CD8-positive, alpha-beta memory T cell (primary cell): ENCODE data around the gene CSF1R. TPM values are rescaled to one million over a fixed set of nuclear protein-coding genes. Genes with fewer than 3 reads are reported as not detected.

Experiments used
- CTCF ChIA-PET: fragments of 350-600 bp; sonication (Branson Sonifier 250); formaldehyde crosslinking; loops from one replicate; lab custom pipeline; 2021; ENCODE audit warnings: antibody characterized with exemption; lab: Charles Lee
- POLR2A ChIA-PET: fragments of 350-600 bp; sonication (Branson Sonifier 250); formaldehyde crosslinking; loops from one replicate; lab custom pipeline; 2021; ENCODE audit warnings: antibody characterized with exemption; lab: Charles Lee
- DNase-seq, 5 donors: peaks; one replicate each; pipeline versions ENCODE4 v3.0.0 to v3.0.0-alpha.2; 2020 to 2022; ENCODE audit warnings: mixed read lengths in 1 of 5
- H3K27ac ChIP-seq: one replicate; pipeline ENCODE4 v1.7.0; 2013; ENCODE audit warnings: low read depth, mild to moderate bottlenecking, low read length, moderate library complexity
- H3K27me3 ChIP-seq: 2 replicates; pipeline ENCODE4 v1.7.0; 2013; ENCODE audit warnings: low read length, mild to moderate bottlenecking; ENCODE audit not compliant: insufficient read depth, poor library complexity, severe bottlenecking
- H3K36me3 ChIP-seq: 2 replicates; pipeline ENCODE4 v1.7.0; 2013; ENCODE audit warnings: mild to moderate bottlenecking, low read length, moderate library complexity; ENCODE audit not compliant: insufficient read depth
- H3K4me1 ChIP-seq: 2 replicates; pipeline ENCODE4 v1.7.0; 2013; ENCODE audit warnings: mild to moderate bottlenecking, low read length, moderate library complexity; ENCODE audit not compliant: insufficient read depth
- H3K4me3 ChIP-seq: 2 replicates; pipeline ENCODE4 v1.7.0; 2013; ENCODE audit warnings: mild to moderate bottlenecking, low read length
- H3K9me3 ChIP-seq: 2 replicates; pipeline ENCODE4 v1.7.0; 2013; ENCODE audit warnings: mild to moderate bottlenecking, low read length
- H3K27ac Mint-ChIP-seq, 8 donors: one replicate each; pipeline ENCODE4 v1.8.0; 2020 to 2021; ENCODE audit warnings: mixed read lengths in 8 of 8, mild to moderate bottlenecking in 6 of 8, inconsistent platforms in 3 of 8, moderate library complexity in 3 of 8
- H3K27me3 Mint-ChIP-seq, 2 donors: one replicate each; pipeline ENCODE4 v1.8.0; 2020 to 2021; ENCODE audit warnings: mixed read lengths in 2 of 2, mild to moderate bottlenecking in 1 of 2, moderate library complexity in 1 of 2
- H3K36me3 Mint-ChIP-seq, 3 donors: one replicate each; pipeline ENCODE4 v1.8.0; 2020 to 2021; ENCODE audit warnings: mixed read lengths in 3 of 3, inconsistent platforms in 1 of 3, mild to moderate bottlenecking in 1 of 3
- H3K4me1 Mint-ChIP-seq, 3 donors: one replicate each; pipeline ENCODE4 v1.8.0; 2020 to 2021; ENCODE audit warnings: mixed read lengths in 3 of 3, inconsistent platforms in 1 of 3, mild to moderate bottlenecking in 1 of 3
- H3K4me3 Mint-ChIP-seq, 7 donors: one replicate each; pipeline ENCODE4 v1.8.0; 2020 to 2021; ENCODE audit warnings: mixed read lengths in 7 of 7, mild to moderate bottlenecking in 6 of 7, moderate library complexity in 4 of 7, inconsistent platforms in 2 of 7
- H3K9me3 Mint-ChIP-seq, 5 donors: one replicate each; pipeline ENCODE4 v1.8.0; 2020 to 2022; ENCODE audit warnings: mixed read lengths in 5 of 5, mild to moderate bottlenecking in 3 of 5, moderate library complexity in 2 of 5, inconsistent platforms in 1 of 5
- polyA plus RNA-seq: library from polyadenylated mRNA; unstranded; fragments of 300-500 nt; fragmentation: Illumina TruSeq; gene quantifications from one replicate; pipeline ENCODE4 v1.2.3, GENCODE V29; 2021
- total RNA-seq, 2 experiments: library from RNA; stranded (reverse); gene quantifications; one replicate each; pipeline ENCODE4 v1.2.3, GENCODE V29; 2021

CSF1R gene
- total and polyA plus RNA-seq, 3 experiments from 2014 or later: 0.59 to 2.7 (median 1.7) TPM

DNA sequence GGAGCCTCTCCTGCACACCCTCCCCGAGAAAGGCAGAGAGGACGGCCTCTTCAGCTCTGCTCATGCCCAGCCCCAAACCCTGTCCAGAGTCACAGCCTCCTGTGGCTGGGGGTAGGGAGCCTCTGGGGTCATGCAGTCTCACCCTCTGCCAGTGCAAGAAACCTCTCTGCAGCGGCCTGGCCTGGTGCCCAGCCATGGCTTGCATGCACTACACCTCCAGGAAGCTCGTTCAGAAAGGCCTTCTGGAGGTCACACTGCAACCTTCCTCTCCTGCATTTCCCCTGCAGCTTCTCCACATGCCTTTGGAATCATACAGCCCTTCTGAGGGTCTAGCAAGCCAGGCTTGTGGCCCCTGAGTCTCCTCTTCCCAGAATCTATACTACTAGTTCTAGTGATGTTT, 17.9 kb downstream of the CSF1R start:
- Mint-ChIP-seq H3K27ac (peak overlapping the region in 1 of 8 donors; percentile 77), H3K27me3 (peaks cover 2 to 5% of the 10 kb centered on the region in 2 donors), H3K4me1 (peaks cover 4 to 7% (median 4%) of the 10 kb centered on the region in 3 donors), H3K36me3 (no peaks in the 10 kb centered on the region), H3K4me3 (no peak overlapping the region), H3K9me3 (no peaks in the 10 kb centered on the region)
- CTCF ChIA-PET: interaction anchor here (1.2 kb wide), 1 partner anchor 13 kb away, joined by 3 read pairs; no protein-coding TSS in a partner anchor
- no peak for DNase-seq
- H3K9me3 ChIP-seq: no peaks in the 10 kb centered on the region
- no peak overlapping the region for H3K27ac ChIP-seq
- no peaks in the 10 kb centered on the region for H3K4me1 ChIP-seq
- POLR2A ChIA-PET: no interaction called here
- no peaks in the 10 kb centered on the region for H3K27me3 ChIP-seq
- no peak overlapping the region for H3K4me3 ChIP-seq
- H3K36me3 ChIP-seq: no peaks in the 10 kb centered on the region

DNA sequence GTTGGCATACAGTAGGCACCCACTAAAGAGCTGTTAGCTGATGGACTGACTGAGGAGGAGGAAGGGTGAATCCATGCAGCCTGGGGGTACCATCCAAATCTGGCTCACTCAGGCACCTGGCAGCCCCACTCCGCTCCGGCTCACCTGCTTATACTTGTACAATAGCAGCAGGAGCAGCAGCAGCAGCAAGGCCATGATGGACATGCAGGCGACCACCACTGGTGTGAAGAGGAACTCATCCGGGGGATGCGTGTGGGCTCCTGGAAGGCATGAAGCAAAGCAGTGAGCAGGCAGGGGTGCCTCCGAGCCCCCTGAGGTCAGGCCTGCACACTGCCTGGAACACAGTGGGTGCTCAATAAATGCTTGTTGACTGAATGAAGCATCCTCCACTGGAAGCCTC, 18.3 kb downstream of the CSF1R start:
- no peaks in the 10 kb centered on the region for H3K36me3 Mint-ChIP-seq
- H3K4me1 Mint-ChIP-seq: peaks cover 4 to 7% (median 4%) of the 10 kb centered on the region in 3 donors
- Histone ChIP-seq H3K4me3 (no peak overlapping the region), H3K36me3 (no peaks in the 10 kb centered on the region), H3K4me1 (no peaks in the 10 kb centered on the region), H3K9me3 (no peaks in the 10 kb centered on the region), H3K27me3 (no peaks in the 10 kb centered on the region), H3K27ac (no peak overlapping the region)
- no peak overlapping the region for H3K4me3 Mint-ChIP-seq
- H3K9me3 Mint-ChIP-seq: no peaks in the 10 kb centered on the region
- CTCF ChIA-PET: no interaction called here
- peaks cover 5 to 9% of the 10 kb centered on the region in 2 donors for H3K27me3 Mint-ChIP-seq
- POLR2A ChIA-PET: no interaction called here
- no peak overlapping the region for H3K27ac Mint-ChIP-seq
- DNase-seq: no peak

DNA sequence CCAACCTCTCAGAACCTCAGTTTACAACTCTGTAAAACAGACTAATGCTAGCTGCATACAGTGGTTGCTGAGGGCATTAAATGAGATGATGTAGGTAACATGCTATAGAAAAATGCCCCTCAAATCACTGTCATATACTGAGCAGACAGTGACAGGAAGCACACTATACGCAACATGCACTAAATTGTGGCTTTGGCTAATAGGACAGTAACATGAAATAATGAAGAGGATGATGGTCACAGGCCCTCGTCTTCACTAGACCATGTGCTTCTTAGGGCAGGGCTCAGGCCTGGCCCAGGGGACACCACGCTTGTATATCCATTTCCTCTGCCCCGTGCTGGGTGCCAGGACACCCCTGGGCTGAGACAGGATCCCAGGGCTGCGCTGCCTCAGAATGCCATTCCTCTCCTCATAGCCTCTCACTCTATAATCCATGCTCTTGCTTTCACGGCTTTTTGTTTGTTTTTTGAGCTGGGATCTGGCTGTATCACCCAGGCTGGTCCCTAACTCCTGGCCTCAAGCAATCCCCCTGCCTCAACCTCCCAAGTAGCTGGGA, 18.9 kb downstream of the CSF1R start:
- POLR2A ChIA-PET: no interaction called here

DNA sequence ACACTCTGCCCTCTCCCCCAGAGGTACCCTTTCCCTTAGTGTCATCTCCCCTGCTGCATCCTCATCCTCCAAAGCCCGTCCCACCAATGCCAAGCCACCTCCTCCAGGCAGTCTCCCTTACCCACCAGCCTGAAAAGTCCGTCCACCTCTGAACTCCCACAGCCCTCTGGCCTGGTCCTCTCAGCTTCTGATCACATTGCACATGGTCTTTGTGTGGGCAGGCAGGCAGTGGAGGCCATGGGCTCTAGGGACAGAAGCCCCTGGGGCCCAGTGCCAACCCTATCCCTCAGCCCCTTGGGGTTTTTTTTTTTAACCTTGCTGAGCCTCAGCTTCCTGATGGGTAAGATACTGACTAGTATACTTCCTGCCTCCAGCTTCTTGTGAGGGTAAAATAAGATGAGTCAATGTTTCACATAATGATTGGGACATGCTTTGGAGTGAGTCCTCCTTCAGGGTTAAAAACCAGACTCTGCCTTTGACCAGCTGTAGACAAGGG, 19.4 kb downstream of the CSF1R start:
- POLR2A ChIA-PET: no interaction called here
- no peak for DNase-seq
- no peaks in the 10 kb centered on the region for H3K4me1 ChIP-seq
- Mint-ChIP-seq H3K4me1 (peaks cover 4 to 7% (median 4%) of the 10 kb centered on the region in 3 donors), H3K9me3 (no peaks in the 10 kb centered on the region), H3K27ac (peak overlapping the region in 1 of 8 donors; percentile 3), H3K36me3 (no peaks in the 10 kb centered on the region), H3K4me3 (no peak overlapping the region), H3K27me3 (peaks cover 5 to 9% of the 10 kb centered on the region in 2 donors)
- H3K27ac ChIP-seq: no peak overlapping the region
- no peaks in the 10 kb centered on the region for H3K9me3 ChIP-seq
- no peaks in the 10 kb centered on the region for H3K27me3 ChIP-seq
- no peaks in the 10 kb centered on the region for H3K36me3 ChIP-seq
- no peak overlapping the region for H3K4me3 ChIP-seq
- CTCF ChIA-PET: no interaction called here

More for the DNA sequence above, 18.9 kb downstream of the CSF1R start:
- H3K27me3 ChIP-seq: no peaks in the 10 kb centered on the region
- no peaks in the 10 kb centered on the region for H3K9me3 ChIP-seq
- no peak for DNase-seq
- no peak overlapping the region for H3K27ac Mint-ChIP-seq
- H3K4me3 ChIP-seq: no peak overlapping the region
- no peak overlapping the region for H3K27ac ChIP-seq
- H3K4me1 Mint-ChIP-seq: peaks cover 4 to 7% (median 4%) of the 10 kb centered on the region in 3 donors
- H3K27me3 Mint-ChIP-seq: peaks cover 5 to 9% of the 10 kb centered on the region in 2 donors
- H3K4me1 ChIP-seq: no peaks in the 10 kb centered on the region
- no peak overlapping the region for H3K4me3 Mint-ChIP-seq
- no peaks in the 10 kb centered on the region for H3K36me3 Mint-ChIP-seq
- CTCF ChIA-PET: no interaction called here
- H3K9me3 Mint-ChIP-seq: no peaks in the 10 kb centered on the region
- no peaks in the 10 kb centered on the region for H3K36me3 ChIP-seq

DNA sequence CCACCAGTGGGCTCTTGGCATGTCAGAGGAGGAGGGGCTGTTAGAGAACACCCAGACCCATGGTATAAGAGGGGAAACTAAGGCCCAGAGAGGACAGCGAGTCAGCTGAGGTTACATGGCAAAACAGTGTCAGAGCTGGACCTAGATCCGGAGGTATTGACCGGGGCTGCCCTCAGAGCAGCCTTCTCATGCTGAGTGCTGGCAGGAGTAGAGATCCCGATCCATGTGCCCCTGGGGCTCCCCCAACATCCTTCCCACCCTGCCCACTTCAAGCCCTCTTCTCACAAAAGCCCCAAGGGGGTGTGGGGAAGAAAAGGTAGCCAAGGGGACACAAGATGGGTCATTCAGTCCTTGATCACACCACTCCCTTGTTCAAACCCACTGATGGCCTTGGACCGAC, 19.9 kb downstream of the CSF1R start:
- ChIA-PET CTCF (no interaction called here), POLR2A (no interaction called here)
- no peak overlapping the region for H3K27ac Mint-ChIP-seq
- Histone ChIP-seq H3K4me3 (no peak overlapping the region), H3K4me1 (no peaks in the 10 kb centered on the region), H3K27ac (no peak overlapping the region), H3K27me3 (no peaks in the 10 kb centered on the region), H3K9me3 (no peaks in the 10 kb centered on the region), H3K36me3 (no peaks in the 10 kb centered on the region)
- peaks cover 4 to 7% (median 4%) of the 10 kb centered on the region in 3 donors for H3K4me1 Mint-ChIP-seq
- H3K9me3 Mint-ChIP-seq: no peaks in the 10 kb centered on the region
- H3K4me3 Mint-ChIP-seq: no peak overlapping the region
- H3K36me3 Mint-ChIP-seq: no peaks in the 10 kb centered on the region
- DNase-seq: no peak
- peaks cover 5 to 9% of the 10 kb centered on the region in 2 donors for H3K27me3 Mint-ChIP-seq

DNA sequence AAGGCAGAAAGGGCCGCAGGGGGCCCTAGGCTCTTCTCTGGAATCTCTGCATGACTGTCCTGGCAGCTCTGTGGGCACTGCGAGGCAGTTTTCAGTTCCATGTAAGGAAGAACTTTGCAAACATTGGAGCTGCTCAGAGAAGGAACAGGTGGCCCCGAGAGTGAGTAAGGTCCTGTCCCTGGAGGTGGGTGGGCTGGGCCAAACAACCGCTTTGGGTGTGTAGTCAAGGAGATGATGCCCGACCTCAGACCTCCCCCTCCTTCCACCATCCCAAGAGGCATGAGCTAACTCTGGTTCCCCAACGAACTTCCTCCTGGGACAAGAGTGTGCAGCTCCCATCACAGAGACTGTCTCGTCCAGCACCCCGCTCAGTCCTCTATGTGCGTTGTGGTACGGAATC, 20.5 kb downstream of the CSF1R start:
- Histone ChIP-seq H3K27ac (no peak overlapping the region), H3K4me3 (no peak overlapping the region), H3K27me3 (no peaks in the 10 kb centered on the region), H3K36me3 (no peaks in the 10 kb centered on the region), H3K4me1 (no peaks in the 10 kb centered on the region), H3K9me3 (no peaks in the 10 kb centered on the region)
- Mint-ChIP-seq H3K4me1 (peaks cover 4 to 7% (median 4%) of the 10 kb centered on the region in 3 donors), H3K27ac (no peak overlapping the region), H3K27me3 (peaks cover 5 to 9% of the 10 kb centered on the region in 2 donors), H3K4me3 (no peak overlapping the region), H3K9me3 (no peaks in the 10 kb centered on the region), H3K36me3 (no peaks in the 10 kb centered on the region)
- DNase-seq: no peak
- CTCF ChIA-PET: interaction anchor here (1.1 kb wide), 1 partner anchor 56 kb away, joined by 3 read pairs; no protein-coding TSS in a partner anchor
- POLR2A ChIA-PET: no interaction called here

DNA sequence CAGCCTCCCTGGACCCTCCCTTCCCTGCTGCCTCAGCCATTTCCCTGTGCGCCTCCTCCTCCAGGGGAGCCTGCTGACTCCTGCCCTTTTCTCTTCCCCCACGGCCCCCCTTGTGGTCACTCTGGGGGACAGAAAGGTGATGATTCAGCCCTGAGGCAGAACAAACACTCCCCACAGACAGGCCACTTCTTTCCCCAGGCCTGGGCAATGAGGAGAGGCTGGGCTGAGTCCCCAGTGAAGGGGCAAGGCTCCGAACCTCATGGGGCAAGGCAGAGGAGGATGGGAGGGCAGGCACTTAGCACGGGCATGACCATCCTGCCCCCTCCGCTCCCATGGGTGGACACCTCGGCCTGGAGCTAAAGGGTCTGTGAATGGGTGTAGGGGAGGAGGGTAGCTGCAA, 21.0 kb downstream of the CSF1R start:
- no peak for DNase-seq
- H3K4me3 ChIP-seq: no peak overlapping the region
- no peaks in the 10 kb centered on the region for H3K4me1 ChIP-seq
- no peaks in the 10 kb centered on the region for H3K36me3 Mint-ChIP-seq
- no peak overlapping the region for H3K27ac Mint-ChIP-seq
- peaks cover 4 to 9% of the 10 kb centered on the region in 2 donors for H3K27me3 Mint-ChIP-seq
- H3K9me3 ChIP-seq: no peaks in the 10 kb centered on the region
- H3K27ac ChIP-seq: no peak overlapping the region
- no peaks in the 10 kb centered on the region for H3K9me3 Mint-ChIP-seq
- H3K4me3 Mint-ChIP-seq: no peak overlapping the region
- ChIA-PET POLR2A (no interaction called here), CTCF (interaction anchor here (1.1 kb wide), 1 partner anchor 56 kb away, joined by 3 read pairs; no protein-coding TSS in a partner anchor)
- H3K4me1 Mint-ChIP-seq: peaks cover 4 to 7% (median 4%) of the 10 kb centered on the region in 3 donors
- no peaks in the 10 kb centered on the region for H3K27me3 ChIP-seq
- H3K36me3 ChIP-seq: no peaks in the 10 kb centered on the region

DNA sequence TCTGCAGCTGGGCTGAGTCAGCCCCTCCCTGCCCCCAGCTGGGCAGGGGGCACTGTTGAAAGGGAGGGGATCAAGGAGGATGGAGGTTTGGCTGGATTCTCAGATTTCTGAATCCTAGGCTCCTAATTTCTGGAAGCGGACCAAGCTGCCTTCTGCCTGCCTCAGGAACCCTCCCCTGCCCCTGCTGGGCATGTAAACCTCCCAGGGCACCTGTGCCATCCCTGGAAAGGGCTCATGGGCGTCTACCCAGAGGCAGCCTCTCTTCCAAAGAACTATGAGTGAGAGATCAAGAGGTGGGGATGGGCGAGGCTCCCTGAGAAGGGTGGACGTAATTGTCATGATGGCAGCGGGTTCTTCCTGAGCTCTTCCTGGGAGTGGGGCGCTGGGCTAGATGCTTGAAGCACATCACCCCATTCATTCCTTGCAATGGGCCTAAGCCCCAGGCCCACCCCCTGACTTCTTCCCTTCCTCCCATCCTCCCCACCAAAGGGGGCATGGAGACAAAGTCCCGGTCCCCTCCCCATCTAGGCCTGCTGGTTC, 21.6 kb downstream of the CSF1R start:
- Histone ChIP-seq H3K27ac (no peak overlapping the region), H3K9me3 (no peaks in the 10 kb centered on the region), H3K27me3 (no peaks in the 10 kb centered on the region), H3K4me3 (no peak overlapping the region), H3K36me3 (no peaks in the 10 kb centered on the region), H3K4me1 (no peaks in the 10 kb centered on the region)
- no peaks in the 10 kb centered on the region for H3K36me3 Mint-ChIP-seq
- peaks cover 2 to 9% of the 10 kb centered on the region in 2 donors for H3K27me3 Mint-ChIP-seq
- no peak overlapping the region for H3K27ac Mint-ChIP-seq
- H3K4me3 Mint-ChIP-seq: no peak overlapping the region
- POLR2A ChIA-PET: no interaction called here
- H3K9me3 Mint-ChIP-seq: no peaks in the 10 kb centered on the region
- peaks cover 4 to 7% (median 4%) of the 10 kb centered on the region in 3 donors for H3K4me1 Mint-ChIP-seq
- no peak for DNase-seq
- CTCF ChIA-PET: no interaction called here
